ENCODE measurements around the gene CATSPERE. TPM values are rescaled to one million over a fixed set of nuclear protein-coding genes. Genes with fewer than 3 reads are reported as not detected.
"Not testable (repeated sequence)": the region's sequence is repeated elsewhere in the genome, so short reads cannot be mapped to it uniquely, and the experiment has no call there.

CATSPERE gene
- total RNA-seq, 1 donor from 2014 or later, result 1.1 TPM

DNA sequence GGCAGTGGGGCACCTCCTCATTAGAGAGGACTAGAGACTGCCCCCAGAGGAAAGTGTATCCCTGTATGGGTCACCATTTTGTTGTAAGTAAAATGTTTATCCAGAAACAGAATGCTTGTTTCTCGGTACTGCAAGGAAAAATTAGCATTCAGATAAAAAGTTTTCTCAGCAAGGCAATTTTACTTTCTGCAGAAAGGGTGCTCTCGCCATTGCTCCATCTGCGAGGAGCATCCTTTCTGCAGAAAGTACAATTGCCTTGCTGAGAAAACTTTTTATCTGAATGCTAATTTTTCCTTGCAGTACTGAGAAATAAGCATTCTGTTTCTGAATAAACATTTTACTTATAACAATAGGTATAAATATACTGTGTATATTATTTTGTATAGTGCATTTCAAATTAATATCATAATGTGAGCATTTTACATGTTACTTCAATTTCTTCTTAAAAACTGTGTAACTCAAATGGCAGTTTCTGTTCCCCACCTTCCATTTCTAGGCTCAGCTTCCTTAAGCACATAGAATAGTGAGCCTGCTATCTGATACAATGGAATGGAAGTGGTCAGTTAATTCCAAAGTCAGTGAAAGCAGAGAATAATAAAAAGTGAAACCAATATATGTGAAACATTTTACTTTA, 115.3 kb downstream of the CATSPERE start:
- no peak for DNase-seq (ENCODE audit: low spot score)
- Mint-ChIP-seq H3K27ac (ENCODE audit: unreplicated experiment) (no peak overlapping the region), H3K9me3 (ENCODE audit: unreplicated experiment) (peaks cover 24% of the 10 kb centered on the region), H3K4me3 (ENCODE audit: unreplicated experiment) (no peak overlapping the region), H3K4me1 (ENCODE audit: unreplicated experiment) (no peaks in the 10 kb centered on the region), H3K27me3 (ENCODE audit: unreplicated experiment) (no peaks in the 10 kb centered on the region), H3K36me3 (ENCODE audit: low read depth, unreplicated experiment) (peaks cover 11% of the 10 kb centered on the region)
- TF ChIP-seq, protein P1, sequence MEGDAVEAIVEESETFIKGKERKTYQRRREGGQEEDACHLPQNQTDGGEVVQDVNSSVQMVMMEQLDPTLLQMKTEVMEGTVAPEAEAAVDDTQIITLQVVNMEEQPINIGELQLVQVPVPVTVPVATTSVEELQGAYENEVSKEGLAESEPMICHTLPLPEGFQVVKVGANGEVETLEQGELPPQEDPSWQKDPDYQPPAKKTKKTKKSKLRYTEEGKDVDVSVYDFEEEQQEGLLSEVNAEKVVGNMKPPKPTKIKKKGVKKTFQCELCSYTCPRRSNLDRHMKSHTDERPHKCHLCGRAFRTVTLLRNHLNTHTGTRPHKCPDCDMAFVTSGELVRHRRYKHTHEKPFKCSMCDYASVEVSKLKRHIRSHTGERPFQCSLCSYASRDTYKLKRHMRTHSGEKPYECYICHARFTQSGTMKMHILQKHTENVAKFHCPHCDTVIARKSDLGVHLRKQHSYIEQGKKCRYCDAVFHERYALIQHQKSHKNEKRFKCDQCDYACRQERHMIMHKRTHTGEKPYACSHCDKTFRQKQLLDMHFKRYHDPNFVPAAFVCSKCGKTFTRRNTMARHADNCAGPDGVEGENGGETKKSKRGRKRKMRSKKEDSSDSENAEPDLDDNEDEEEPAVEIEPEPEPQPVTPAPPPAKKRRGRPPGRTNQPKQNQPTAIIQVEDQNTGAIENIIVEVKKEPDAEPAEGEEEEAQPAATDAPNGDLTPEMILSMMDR (IDR thresholded peaks at IDR 0.05; ENCODE audit: unreplicated experiment), result no peak

DNA sequence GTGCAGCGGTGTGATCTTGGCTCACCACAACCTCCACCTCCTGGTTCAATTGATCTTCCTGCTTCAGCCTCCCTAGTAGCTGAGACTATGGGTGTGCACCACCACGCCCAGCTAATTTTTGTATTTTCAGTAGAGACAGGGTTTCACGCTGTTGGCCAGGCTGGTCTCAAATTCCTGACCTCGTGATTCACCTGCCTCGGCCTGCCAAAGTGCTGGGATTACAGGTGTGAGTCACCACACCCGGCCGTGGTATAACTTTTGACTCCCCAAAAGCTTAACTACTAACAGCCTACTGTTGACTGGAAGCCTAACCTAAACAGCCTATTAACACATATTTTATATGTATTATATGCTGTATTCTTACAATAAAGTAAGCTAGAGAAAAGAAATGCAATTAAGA, 117.1 kb downstream of the CATSPERE start:
- DNase-seq (ENCODE audit: low spot score); H3K27me3 Mint-ChIP-seq (ENCODE audit: unreplicated experiment); H3K4me3 Mint-ChIP-seq (ENCODE audit: unreplicated experiment); H3K27ac Mint-ChIP-seq (ENCODE audit: unreplicated experiment); H3K4me1 Mint-ChIP-seq (ENCODE audit: unreplicated experiment): not testable (repeated sequence)
- H3K9me3 Mint-ChIP-seq (ENCODE audit: unreplicated experiment), result peaks cover 19% of the 10 kb centered on the region
- peaks cover 11% of the 10 kb centered on the region for H3K36me3 Mint-ChIP-seq (ENCODE audit: low read depth, unreplicated experiment)

DNA sequence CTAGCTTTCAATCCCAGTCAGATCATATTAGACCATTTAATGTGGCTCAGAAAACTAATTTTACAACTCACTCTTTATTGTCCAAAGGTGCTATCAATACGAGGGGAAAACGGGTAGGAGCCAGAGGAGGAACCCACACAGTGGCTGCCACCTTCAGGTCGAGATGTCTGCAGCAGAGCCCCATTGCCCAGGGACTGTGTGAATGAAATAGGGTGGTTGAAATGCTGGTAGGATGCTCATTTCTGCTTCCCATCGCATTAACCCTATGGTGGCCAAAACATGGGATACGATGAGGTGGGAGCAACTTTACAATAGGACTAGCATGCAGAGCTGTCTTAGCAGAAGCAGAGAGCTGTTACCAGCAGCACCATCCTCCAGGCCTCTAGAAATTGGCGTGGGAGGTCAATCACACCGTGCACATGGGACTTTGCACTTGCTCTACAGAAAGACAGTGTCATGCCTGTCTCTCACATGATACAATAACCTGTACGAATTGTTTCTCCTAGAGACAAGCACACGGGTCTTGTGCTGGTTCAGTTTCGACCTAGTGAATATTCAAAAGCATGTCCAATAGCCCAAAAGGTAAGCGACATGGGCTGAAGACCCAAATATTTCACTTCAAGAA, 122.4 kb downstream of the CATSPERE start:
- no peaks in the 10 kb centered on the region for H3K27me3 Mint-ChIP-seq (ENCODE audit: unreplicated experiment)
- DNase-seq (ENCODE audit: low spot score), result no peak
- H3K4me1 Mint-ChIP-seq (ENCODE audit: unreplicated experiment), result peaks cover 3% of the 10 kb centered on the region
- TF ChIP-seq, protein P1 (IDR thresholded peaks at IDR 0.05; ENCODE audit: unreplicated experiment), result no peak
- H3K9me3 Mint-ChIP-seq (ENCODE audit: unreplicated experiment), result no peaks in the 10 kb centered on the region
- no peaks in the 10 kb centered on the region for H3K36me3 Mint-ChIP-seq (ENCODE audit: low read depth, unreplicated experiment)
- H3K4me3 Mint-ChIP-seq (ENCODE audit: unreplicated experiment), result no peak overlapping the region
- H3K27ac Mint-ChIP-seq (ENCODE audit: unreplicated experiment), result no peak overlapping the region

DNA sequence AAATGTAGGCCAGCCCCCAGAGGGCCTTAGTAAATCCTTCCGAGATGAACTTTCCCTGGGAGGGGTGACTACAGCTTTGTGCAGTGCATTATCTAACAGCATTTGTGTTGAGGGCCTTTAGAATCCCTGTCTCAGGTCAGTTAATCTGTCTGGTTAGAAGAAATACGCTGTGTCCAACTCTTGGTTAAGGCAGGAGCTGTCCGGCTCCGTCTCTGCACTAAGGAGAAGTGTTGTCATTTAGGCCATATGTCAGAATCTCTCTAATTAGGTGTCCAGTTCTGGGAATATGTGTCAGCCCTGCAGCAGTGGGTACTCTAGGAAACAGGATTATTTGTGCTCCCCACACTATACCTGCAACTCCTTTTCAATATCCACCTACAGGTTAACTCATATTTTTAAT, 124.8 kb downstream of the CATSPERE start:
- Mint-ChIP-seq H3K27me3 (ENCODE audit: unreplicated experiment) (peaks cover 1% of the 10 kb centered on the region), H3K9me3 (ENCODE audit: unreplicated experiment) (no peaks in the 10 kb centered on the region), H3K27ac (ENCODE audit: unreplicated experiment) (no peak overlapping the region), H3K36me3 (ENCODE audit: low read depth, unreplicated experiment) (no peaks in the 10 kb centered on the region), H3K4me3 (ENCODE audit: unreplicated experiment) (no peak overlapping the region), H3K4me1 (ENCODE audit: unreplicated experiment) (peaks cover 3% of the 10 kb centered on the region)
- DNase-seq (ENCODE audit: low spot score), result no peak
- TF ChIP-seq, protein P1 (IDR thresholded peaks at IDR 0.05; ENCODE audit: unreplicated experiment), result no peak

DNA sequence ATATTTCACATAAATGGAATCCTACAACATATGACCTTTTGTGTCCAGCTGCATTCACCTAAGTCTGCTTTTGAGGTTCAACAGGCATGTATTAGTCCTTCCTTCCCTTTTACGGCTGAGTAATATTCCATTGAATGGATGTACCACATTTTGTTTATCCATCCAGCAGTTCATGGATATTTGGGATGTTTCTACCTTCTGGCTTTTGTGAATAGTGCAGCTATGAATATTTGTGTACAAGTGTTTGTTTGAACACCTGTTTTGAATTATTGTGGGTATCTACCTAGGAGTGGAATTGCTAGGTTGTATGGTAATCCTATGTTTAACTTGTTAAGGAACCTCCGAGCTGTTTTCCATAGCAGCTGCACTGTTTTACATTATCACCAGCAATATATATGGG, 129.6 kb downstream of the CATSPERE start:
- Mint-ChIP-seq H3K27ac (ENCODE audit: unreplicated experiment) (no peak overlapping the region), H3K4me3 (ENCODE audit: unreplicated experiment) (no peak overlapping the region), H3K9me3 (ENCODE audit: unreplicated experiment) (no peaks in the 10 kb centered on the region), H3K4me1 (ENCODE audit: unreplicated experiment) (no peaks in the 10 kb centered on the region), H3K27me3 (ENCODE audit: unreplicated experiment) (peaks cover 1% of the 10 kb centered on the region), H3K36me3 (ENCODE audit: low read depth, unreplicated experiment) (no peaks in the 10 kb centered on the region)
- no peak for DNase-seq (ENCODE audit: low spot score)
- TF ChIP-seq, protein P1 (IDR thresholded peaks at IDR 0.05; ENCODE audit: unreplicated experiment), result no peak

Data from endothelial cell (in vitro differentiated cells).